C4-2B (cell line): ENCODE data around the gene CBX5.
"Not testable (repeated sequence)": the region's sequence is repeated elsewhere in the genome, so short reads cannot be mapped to it uniquely, and the experiment has no call there.

Experiments used
- H3K27ac ChIP-seq: fragments of 450-650 bp; 2 replicates; pipeline ENCODE4 v1.5.1; 2017
- CTCF ChIP-seq: fragments of 450-650 bp; conservative IDR thresholded peaks from 2 replicates; pipeline ENCODE4 v1.5.1; 2017; ENCODE audit warnings: mild to moderate bottlenecking
- ZFX ChIP-seq: fragments of 450-650 bp; IDR thresholded peaks from 2 replicates; pipeline ENCODE4 v1.6.1; 2017

CBX5 gene

GRCh38 chr12:54238531-54238930 lies 41.4 kb downstream of the CBX5 start:
- no peak for TF ChIP-seq CTCF
- no peak for TF ChIP-seq ZFX
- no peak overlapping the region for H3K27ac ChIP-seq

GRCh38 chr12:54232790-54233189 lies 47.1 kb downstream of the CBX5 start:
- TF ChIP-seq CTCF (peak; percentile 12; the same call in 1 of the 2 replicates), ZFX (no peak)

GRCh38 chr12:54231269-54231668 lies 48.7 kb downstream of the CBX5 start:
- H3K27ac ChIP-seq, result peak overlapping the region; percentile 39; the same call in 1 of the 2 replicates

More at GRCh38 chr12:54232790-54233189, 47.1 kb downstream of the CBX5 start:
- no peak overlapping the region for H3K27ac ChIP-seq

GRCh38 chr12:54230555-54230954 lies 49.4 kb downstream of the CBX5 start:
- TF ChIP-seq CTCF, result peak; percentile 53
- no peak for TF ChIP-seq ZFX

GRCh38 chr12:54229624-54230212 lies 50.2 kb downstream of the CBX5 start:
- H3K27ac ChIP-seq, result peak overlapping the region; percentile 18; the same call in 1 of the 2 replicates
- TF ChIP-seq ZFX, result no peak
- no peak for TF ChIP-seq CTCF

More at GRCh38 chr12:54230555-54230954, 49.4 kb downstream of the CBX5 start:
- H3K27ac ChIP-seq, result no peak overlapping the region

GRCh38 chr12:54228471-54228870 lies 51.5 kb downstream of the CBX5 start:
- H3K27ac ChIP-seq, result no peak overlapping the region
- no peak for TF ChIP-seq CTCF
- TF ChIP-seq ZFX, result no peak

GRCh38 chr12:54227927-54228326 lies 52.0 kb downstream of the CBX5 start:
- H3K27ac ChIP-seq, result not testable (repeated sequence)

GRCh38 chr12:54227376-54227775 lies 52.5 kb downstream of the CBX5 start:
- no peak for TF ChIP-seq CTCF

GRCh38 chr12:54225666-54226065 lies 54.3 kb downstream of the CBX5 start:
- no peak overlapping the region for H3K27ac ChIP-seq

More at GRCh38 chr12:54227376-54227775, 52.5 kb downstream of the CBX5 start:
- no peak overlapping the region for H3K27ac ChIP-seq

More at GRCh38 chr12:54225666-54226065, 54.3 kb downstream of the CBX5 start:
- TF ChIP-seq ZFX (no peak), CTCF (no peak)
